ENCODE measurements around the gene BNC2. TPM values are rescaled to one million over a fixed set of nuclear protein-coding genes. Genes with fewer than 3 reads are reported as not detected.

BNC2 gene
- total RNA-seq, 1 experiment from 2014 or later, result 3.1 TPM

GRCh38 chr9:16624744-16625117, 245.7 kb downstream of the BNC2 start:
- DNase-seq (ENCODE audit: low spot score), result no peak

GRCh38 chr9:16623989-16624743, 246.3 kb downstream of the BNC2 start:
- in situ Hi-C loops (cut with HindIII; ENCODE audit: low sequenced_read_pairs), result no loop called here
- no peak for DNase-seq (ENCODE audit: low spot score)

More at GRCh38 chr9:16624744-16625117, 245.7 kb downstream of the BNC2 start:
- in situ Hi-C loops (cut with HindIII; ENCODE audit: low sequenced_read_pairs), result no loop called here

GRCh38 chr9:16622541-16622940, 247.9 kb downstream of the BNC2 start:
- in situ Hi-C loops (cut with HindIII; ENCODE audit: low sequenced_read_pairs), result no loop called here
- no peak for DNase-seq (ENCODE audit: low spot score)

- DNase-seq (ENCODE audit: low spot score), result no peak
- in situ Hi-C loops (cut with HindIII; ENCODE audit: low sequenced_read_pairs), result no loop called here
Observed at GRCh38 chr9:16619914-16620520, 250.5 kb downstream of the BNC2 start.

GRCh38 chr9:16619402-16619801, 251.1 kb downstream of the BNC2 start:
- DNase-seq (ENCODE audit: low spot score), result no peak
- in situ Hi-C loops (cut with HindIII; ENCODE audit: low sequenced_read_pairs), result no loop called here

- in situ Hi-C loops (cut with HindIII; ENCODE audit: low sequenced_read_pairs), result no loop called here
- no peak for DNase-seq (ENCODE audit: low spot score)
Observed at GRCh38 chr9:16618524-16618923, 251.9 kb downstream of the BNC2 start.

- in situ Hi-C loops (cut with HindIII; ENCODE audit: low sequenced_read_pairs), result no loop called here
- DNase-seq (ENCODE audit: low spot score), result no peak
Observed at GRCh38 chr9:16616686-16617085, 253.8 kb downstream of the BNC2 start.

- in situ Hi-C loops (cut with HindIII; ENCODE audit: low sequenced_read_pairs), result no loop called here
- no peak for DNase-seq (ENCODE audit: low spot score)
Observed at GRCh38 chr9:16615451-16615850, 255.0 kb downstream of the BNC2 start.

GRCh38 chr9:16613605-16614004, 256.9 kb downstream of the BNC2 start:
- in situ Hi-C loops (cut with HindIII; ENCODE audit: low sequenced_read_pairs), result no loop called here
- DNase-seq (ENCODE audit: low spot score), result no peak

GRCh38 chr9:16613051-16613450, 257.4 kb downstream of the BNC2 start:
- no peak for DNase-seq (ENCODE audit: low spot score)
- in situ Hi-C loops (cut with HindIII; ENCODE audit: low sequenced_read_pairs), result no loop called here

- no peak for DNase-seq (ENCODE audit: low spot score)
- in situ Hi-C loops (cut with HindIII; ENCODE audit: low sequenced_read_pairs), result no loop called here
Observed at GRCh38 chr9:16612627-16613026, 257.8 kb downstream of the BNC2 start.

- no peak for DNase-seq (ENCODE audit: low spot score)
- in situ Hi-C loops (cut with HindIII; ENCODE audit: low sequenced_read_pairs), result no loop called here
Observed at GRCh38 chr9:16611983-16612382, 258.5 kb downstream of the BNC2 start.

- DNase-seq (ENCODE audit: low spot score), result no peak
- in situ Hi-C loops (cut with HindIII; ENCODE audit: low sequenced_read_pairs), result no loop called here
Observed at GRCh38 chr9:16611001-16611400, 259.5 kb downstream of the BNC2 start.

- in situ Hi-C loops (cut with HindIII; ENCODE audit: low sequenced_read_pairs), result no loop called here
- DNase-seq (ENCODE audit: low spot score), result no peak
Observed at GRCh38 chr9:16610538-16610937, 259.9 kb downstream of the BNC2 start.

GRCh38 chr9:16608906-16609305, 261.6 kb downstream of the BNC2 start:
- DNase-seq (ENCODE audit: low spot score), result no peak
- in situ Hi-C loops (cut with HindIII; ENCODE audit: low sequenced_read_pairs), result no loop called here

- in situ Hi-C loops (cut with HindIII; ENCODE audit: low sequenced_read_pairs), result no loop called here
- no peak for DNase-seq (ENCODE audit: low spot score)
Observed at GRCh38 chr9:16602494-16602893, 268.0 kb downstream of the BNC2 start.

GRCh38 chr9:16601991-16602390, 268.5 kb downstream of the BNC2 start:
- in situ Hi-C loops (cut with HindIII; ENCODE audit: low sequenced_read_pairs), result no loop called here
- no peak for DNase-seq (ENCODE audit: low spot score)

GRCh38 chr9:16598316-16598715, 272.2 kb downstream of the BNC2 start:
- no peak for DNase-seq (ENCODE audit: low spot score)
- in situ Hi-C loops (cut with HindIII; ENCODE audit: low sequenced_read_pairs), result no loop called here

GRCh38 chr9:16597136-16597535, 273.3 kb downstream of the BNC2 start:
- DNase-seq (ENCODE audit: low spot score), result no peak
- in situ Hi-C loops (cut with HindIII; ENCODE audit: low sequenced_read_pairs), result no loop called here

GRCh38 chr9:16595227-16595626, 275.2 kb downstream of the BNC2 start:
- in situ Hi-C loops (cut with HindIII; ENCODE audit: low sequenced_read_pairs), result no loop called here
- DNase-seq (ENCODE audit: low spot score), result no peak

- DNase-seq (ENCODE audit: low spot score), result no peak
- in situ Hi-C loops (cut with HindIII; ENCODE audit: low sequenced_read_pairs), result no loop called here
Observed at GRCh38 chr9:16594787-16595186, 275.7 kb downstream of the BNC2 start.

All from G401 (cell line).